Activated T-cell treated with anti-CD3 and anti-CD28 coated beads, Interleukin-2, amount 50 U/mL, for 48 hours (primary cell): ENCODE data around the gene COG8.
"Not testable (repeated sequence)": the region's sequence is repeated elsewhere in the genome, so short reads cannot be mapped to it uniquely, and the experiment has no call there.

Source experiments
- DNase-seq, 2 experiments: peaks; one replicate each; pipeline ENCODE4 v3.0.0-alpha.2; 2020

Gene COG8

GRCh38 chr16:69318177-69318910, 21.0 kb downstream of the COG8 start:
- peak; percentile 14 for DNase-seq

- peak in 1 of 2 experiments; percentile 13 for DNase-seq
These were observed 22.7 kb downstream of the COG8 start for GRCh38 chr16:69316595-69317034.

GRCh38 chr16:69315486-69316311, 23.7 kb downstream of the COG8 start:
- DNase-seq, result peak in 1 of 2 experiments; percentile 15

- peak in 1 of 2 experiments; percentile 7 for DNase-seq
These were observed 24.8 kb downstream of the COG8 start for GRCh38 chr16:69314534-69314933.

DNA sequence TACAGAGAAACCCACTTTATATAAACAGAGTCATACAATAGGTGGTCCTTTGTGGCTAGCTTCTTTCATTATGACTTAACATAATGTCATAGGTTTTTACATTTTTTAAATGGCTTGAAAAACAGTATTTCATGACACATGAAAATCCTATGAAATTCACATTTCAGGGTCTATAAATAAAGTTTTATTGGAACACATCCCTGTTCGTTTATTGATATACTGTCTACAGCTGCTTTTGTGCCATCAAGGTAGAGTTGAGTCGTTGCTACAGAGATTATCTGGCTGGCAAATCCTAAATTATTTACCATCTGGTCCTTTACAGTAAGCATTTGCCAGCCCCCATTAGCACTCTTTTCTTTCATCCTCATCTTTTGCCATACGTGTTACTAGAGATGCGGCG, 25.9 kb downstream of the COG8 start:
- no peak for DNase-seq

DNA sequence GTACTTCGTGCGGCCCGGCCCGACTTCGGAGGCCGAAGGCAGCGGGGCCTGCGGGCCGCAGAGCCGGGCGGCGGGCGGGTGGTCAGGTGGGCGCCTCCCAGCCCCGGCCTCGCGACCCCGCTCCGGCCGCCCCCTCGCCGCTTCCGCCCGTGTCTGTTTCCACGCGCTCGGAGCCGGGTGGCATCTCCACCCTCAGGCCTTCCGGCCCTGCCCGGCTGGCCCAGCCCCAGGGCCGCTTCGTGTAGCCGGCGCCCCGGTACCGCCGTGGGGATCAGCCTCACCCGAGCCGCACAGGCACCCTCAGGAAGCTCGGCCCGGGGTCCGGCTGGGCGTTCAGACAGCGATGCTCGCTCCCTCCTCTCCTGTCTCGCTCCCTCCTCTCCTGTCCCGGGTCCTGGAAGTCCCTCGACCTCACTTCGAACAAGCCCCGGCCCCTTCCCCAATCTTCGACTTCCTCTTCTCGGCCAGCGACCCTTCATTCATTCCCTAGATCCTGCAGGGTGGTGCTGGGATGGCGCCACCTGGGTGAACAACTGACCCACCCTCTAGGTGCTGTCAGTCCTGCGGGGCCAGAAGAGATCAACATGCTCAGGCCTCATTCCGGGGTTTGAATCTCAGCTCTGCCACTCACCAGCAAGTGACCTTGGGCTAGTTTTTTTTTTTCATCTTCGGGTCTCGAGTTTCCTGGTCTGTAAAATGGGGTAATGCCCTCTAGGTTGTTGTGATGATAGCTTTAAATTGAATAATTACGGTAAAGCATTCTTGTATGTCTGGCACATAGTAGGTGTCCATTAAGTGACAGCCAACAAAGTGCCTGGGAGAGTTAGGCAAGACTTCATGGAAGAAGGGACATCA, 27.6 kb downstream of the COG8 start:
- DNase-seq, result peak; percentile 64 to 72

DNA sequence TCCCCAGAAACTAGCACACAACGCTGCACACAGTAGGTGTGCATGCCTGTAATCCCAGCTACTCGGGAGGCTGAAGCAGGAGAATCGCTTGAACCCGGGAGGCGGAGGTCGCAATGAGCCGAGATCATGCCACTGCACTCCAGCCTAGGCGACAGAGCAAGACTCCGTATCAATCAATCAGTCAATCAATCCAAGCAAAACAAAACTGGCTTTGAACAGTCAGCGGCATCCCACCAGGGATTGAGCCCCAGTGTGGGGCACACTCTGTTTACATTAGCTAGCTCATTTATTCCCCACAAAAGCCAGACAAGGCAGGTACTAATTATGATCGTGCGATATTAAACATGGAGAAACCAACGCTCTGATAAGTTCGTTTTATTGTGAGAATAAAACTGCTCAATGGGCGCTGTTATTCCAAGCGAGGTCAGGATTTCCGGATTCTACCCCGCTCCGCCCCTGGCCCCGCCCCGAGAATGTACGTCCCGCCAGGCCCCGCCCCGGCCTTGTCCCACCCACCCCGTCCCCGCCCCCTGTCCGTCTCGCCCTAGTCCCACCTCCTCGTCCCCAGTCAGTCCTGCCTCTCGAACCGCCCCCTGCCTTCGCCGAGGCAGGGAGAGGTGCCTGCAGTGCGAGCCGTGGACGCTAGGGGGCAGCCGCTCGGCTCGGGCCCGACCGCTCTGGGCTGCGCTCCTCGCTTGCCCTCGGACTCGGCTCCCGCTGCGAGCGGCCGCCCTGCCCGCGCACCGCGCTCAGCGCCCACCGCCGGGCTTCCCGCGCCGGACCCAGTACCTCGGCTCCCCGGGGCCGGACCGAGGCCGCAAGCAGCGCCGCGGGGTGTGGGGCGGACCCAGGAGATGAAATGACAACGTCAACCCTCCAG, 28.5 kb downstream of the COG8 start, which contains the start of gene VPS4A:
TSS of gene VPS4A (plus strand) at position 698 of the 880 bp plus-strand sequence. CDS start at position 860, 162 bp downstream.
- DNase-seq, result peak; percentile 99 to 100

DNA sequence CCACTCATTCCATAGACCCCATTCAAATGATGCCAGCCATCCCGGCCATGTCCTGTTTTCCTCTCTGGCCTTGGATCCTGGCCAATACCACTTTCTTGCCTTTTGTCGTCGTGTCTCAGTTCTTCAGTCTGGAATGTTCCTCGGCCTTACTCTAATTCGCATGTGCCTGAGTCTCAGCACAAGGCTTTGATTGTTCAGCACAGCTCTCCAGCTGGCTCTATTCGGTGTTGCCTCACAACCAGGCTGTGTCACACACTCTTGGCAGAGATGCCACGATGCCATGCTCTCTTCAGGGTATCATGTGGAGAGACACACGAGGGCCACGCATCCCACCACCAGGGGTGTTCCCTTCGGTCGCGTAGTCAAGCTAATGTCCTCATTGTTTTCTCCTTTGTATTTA, 30.0 kb downstream of the COG8 start:
- DNase-seq, result no peak

- DNase-seq, result no peak
These were observed 31.5 kb downstream of the COG8 start for GRCh38 chr16:69307856-69308255.

DNA sequence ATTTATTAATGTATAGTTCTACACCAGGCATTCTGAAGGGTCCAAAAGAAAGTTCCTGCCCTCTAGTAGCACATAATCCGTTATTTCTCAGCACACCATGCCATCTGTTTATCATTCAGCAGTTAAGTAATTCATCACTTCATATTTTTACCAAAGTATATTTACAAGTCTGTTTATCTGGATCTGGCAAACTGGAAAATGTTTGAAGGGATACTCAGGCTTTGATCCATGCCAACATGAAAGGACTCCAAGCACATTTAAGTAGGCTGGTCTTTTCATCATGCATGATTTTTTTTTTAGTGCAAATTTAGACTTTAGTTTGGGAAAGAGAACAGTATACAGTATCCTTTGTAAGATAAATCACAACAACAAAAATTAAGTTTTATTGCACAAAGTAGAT, 32.3 kb downstream of the COG8 start:
- no peak for DNase-seq

- DNase-seq, result no peak
These were observed 33.3 kb downstream of the COG8 start for GRCh38 chr16:69306031-69306430.

DNA sequence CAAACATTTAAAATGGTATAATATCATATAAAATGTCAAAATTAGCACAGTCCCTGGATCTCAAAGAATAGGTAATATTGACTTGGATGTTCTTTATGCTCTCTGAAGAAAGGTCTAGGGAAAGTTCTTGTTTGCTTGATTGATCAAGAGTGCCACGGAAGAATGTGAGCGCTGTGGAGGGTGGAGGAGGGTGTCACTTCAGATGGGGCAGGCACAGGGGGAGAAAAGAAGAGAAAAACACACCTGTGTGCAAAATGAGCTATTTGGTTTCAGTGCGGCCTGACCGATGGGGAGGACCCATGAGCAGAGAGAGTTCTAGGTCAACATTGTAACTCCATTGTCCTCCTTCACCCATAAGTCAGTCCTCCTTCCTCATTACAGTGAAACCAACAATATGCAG, 37.1 kb downstream of the COG8 start:
- DNase-seq, result no peak

DNA sequence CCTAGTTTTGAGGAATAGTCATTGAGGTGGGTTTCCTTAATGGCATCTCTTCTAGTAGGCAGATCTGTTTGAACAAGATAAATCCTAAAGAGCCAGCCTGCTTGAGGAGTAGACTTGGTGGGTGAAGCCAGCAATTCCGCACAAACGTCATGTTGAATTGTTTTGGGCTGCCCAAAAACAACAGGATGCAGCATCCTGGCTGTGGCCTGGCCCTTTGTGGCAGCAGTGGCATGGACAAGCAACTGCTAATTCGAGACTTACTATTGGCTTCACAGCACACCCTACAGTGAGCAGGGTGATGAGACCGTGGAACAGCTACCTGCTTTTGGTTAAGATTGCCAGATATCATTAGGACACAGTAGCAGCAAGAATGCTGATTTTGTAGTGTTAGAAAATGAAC, 37.5 kb downstream of the COG8 start:
- no peak for DNase-seq

DNA sequence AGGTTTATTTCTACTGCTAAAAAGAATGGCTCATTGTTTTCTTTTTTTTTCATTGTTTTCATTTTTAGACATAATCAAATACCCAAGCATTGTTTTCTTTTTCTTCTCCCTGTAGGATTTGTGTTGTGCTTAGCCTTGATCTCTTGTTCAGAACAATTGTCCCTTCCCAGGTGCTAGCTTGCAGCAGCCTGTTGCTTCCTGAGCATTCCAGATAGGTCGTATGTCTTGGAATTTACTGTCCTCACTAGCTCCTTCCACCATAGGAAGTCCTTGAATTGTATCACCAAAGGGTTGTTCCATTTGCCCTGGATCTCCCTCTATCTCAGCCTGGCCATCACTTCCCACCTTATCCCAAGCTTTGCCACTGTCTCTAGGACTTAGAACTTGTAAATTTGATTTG, 38.2 kb downstream of the COG8 start:
- no peak for DNase-seq

DNA sequence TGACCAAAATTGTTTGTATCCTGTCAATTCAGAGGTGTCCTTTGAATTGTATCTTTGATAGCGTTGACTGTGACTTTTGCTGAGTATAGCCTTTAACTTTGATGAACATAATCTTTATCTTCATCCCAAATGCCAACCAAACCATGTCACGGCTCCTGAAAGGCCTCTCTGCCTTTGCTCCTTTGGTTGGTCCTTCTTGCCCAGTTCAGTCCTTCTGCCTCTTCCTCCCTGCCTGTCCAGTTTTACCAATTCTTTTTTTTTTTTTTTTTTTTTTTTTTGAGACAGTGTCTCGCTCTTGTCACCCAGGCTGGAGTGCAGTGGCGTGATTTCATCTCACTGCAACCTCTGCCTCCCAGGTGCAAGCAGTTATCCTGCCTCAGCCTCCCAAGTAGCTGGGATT, 41.1 kb downstream of the COG8 start:
- DNase-seq, result no peak

GRCh38 chr16:69296771-69297170, 42.6 kb downstream of the COG8 start:
- DNase-seq, result not testable (repeated sequence)

- no peak for DNase-seq
These were observed 45.3 kb downstream of the COG8 start for GRCh38 chr16:69294051-69294450.

GRCh38 chr16:69293401-69293800, 46.0 kb downstream of the COG8 start:
- DNase-seq, result no peak

DNA sequence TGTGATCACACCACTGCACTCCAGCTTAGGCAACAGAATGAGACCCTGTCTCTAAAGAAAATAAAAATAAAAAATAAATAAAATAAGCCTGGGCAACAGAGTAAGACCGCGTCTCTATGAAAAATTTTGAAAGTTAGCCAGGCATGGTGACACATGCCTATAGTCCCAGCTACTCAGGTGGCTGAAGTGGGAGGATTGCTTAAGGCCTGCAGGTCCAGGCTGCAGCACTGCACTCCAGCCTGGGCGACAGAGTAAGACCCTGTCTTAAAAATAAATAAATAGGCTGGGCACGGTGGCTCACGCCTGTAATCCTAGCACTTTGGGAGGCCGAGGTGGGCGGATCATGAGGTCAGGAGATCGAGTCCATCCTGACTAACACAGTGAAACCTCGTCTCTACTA, 47.7 kb downstream of the COG8 start:
- not testable (repeated sequence) for DNase-seq

DNA sequence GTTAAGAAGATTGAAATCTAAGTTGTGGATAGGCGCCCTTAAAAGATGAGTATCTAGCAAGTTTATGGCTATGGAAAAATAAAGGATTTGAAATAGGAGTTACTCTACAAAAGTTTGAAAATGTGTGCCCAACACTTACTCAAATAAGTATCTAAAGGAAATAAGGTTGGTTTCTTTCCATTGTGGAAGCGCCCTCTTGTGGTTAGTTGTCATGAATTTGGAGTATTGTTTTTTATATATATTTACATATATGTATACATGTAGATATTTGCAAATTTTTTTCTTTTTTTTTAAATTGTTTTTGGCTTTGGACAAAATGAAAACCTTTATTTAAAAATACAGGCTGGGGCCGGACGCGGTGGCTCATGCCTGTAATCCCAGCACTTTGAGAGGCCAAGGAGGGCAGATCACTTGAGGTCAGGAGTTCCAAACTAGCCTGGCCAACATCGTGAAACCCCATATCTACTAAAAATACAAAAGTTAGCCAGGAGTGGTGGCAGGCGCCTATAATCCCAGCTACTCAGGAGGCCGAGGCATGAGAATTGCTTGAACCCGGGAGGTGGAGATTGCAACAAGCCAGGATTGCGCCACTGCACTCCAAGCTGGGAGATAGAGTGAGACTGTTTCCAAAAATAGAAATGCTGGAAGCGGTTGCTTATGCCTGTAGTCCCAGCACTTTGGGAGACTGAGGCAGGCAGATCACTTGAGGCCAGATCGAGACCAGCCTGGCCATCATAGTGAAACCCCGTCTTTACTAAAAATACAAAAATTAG, 52.2 kb downstream of the COG8 start:
- DNase-seq, result no peak

DNA sequence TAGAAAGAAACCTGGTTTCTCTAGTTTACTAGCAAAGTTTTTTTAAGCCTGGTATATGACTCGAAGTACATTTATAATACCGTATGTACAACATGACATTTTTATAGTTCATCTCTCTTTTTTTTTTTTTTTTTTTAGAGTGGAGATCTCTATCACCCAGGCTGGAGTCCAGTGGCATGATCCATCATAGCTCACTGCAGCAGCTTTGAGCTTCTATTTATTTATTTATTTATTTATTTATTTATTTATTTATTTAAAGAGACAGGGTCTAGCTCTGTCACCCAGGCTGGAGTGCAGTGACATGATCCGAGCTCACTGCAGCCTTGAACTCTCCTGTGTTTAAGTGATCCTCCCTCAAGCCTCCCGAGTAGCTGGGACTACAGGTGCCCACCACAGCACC, 54.1 kb downstream of the COG8 start:
- no peak for DNase-seq
